CD4-positive, alpha-beta T cell (primary cell): Measurements from ENCODE around the gene HOXC9. TPM values are rescaled to one million over a fixed set of nuclear protein-coding genes. Genes with fewer than 3 reads are reported as not detected.

ENCODE experiments used
- ATAC-seq: fragments of 200-7000 bp; cut with Tn5 transposase; one replicate; pipeline ENCODE4 v1.10.0; 2022; ENCODE audit warnings: mild to moderate bottlenecking; ENCODE audit not compliant: poor library complexity
- CTCF ChIA-PET: fragments of 350-600 bp; sonication (Branson Sonifier 250); formaldehyde crosslinking; loops from one replicate; lab custom pipeline; 2021; ENCODE audit warnings: antibody characterized with exemption, inconsistent platforms; lab: Charles Lee
- POLR2A ChIA-PET: fragments of 350-600 bp; sonication (Branson Sonifier 250); formaldehyde crosslinking; loops from one replicate; lab custom pipeline; 2021; ENCODE audit warnings: antibody characterized with exemption, inconsistent platforms; lab: Charles Lee
- DNase-seq, 14 experiments: peaks; one replicate each; pipeline ENCODE4 v3.0.0-alpha.2; 2013 to 2020; ENCODE audit warnings: mixed read lengths in 2 of 14
- H3K27ac ChIP-seq, 2 donors: one replicate each; pipeline versions ENCODE4 v1.5.1 to v1.7.0; 2013; ENCODE audit warnings: low read length in 2 of 2, low read depth in 1 of 2, mild to moderate bottlenecking in 1 of 2
- H3K27me3 ChIP-seq, 2 experiments: 1 replicate in 1 of 2; 2 replicates in 1 of 2; pipeline versions ENCODE4 v1.6.1 to v1.7.0; 2013; ENCODE audit warnings: low read length in 2 of 2, control low read depth in 1 of 2, mild to moderate bottlenecking in 1 of 2, moderate library complexity in 1 of 2; ENCODE audit not compliant: insufficient read depth in 2 of 2, control insufficient read depth in 1 of 2
- H3K36me3 ChIP-seq: one replicate; pipeline ENCODE4 v1.6.1; 2013; ENCODE audit warnings: low read length, control low read depth; ENCODE audit not compliant: insufficient read depth
- H3K4me1 ChIP-seq: one replicate; pipeline ENCODE4 v1.6.1; 2013; ENCODE audit warnings: low read length, control low read depth; ENCODE audit not compliant: insufficient read depth
- H3K4me3 ChIP-seq: one replicate; pipeline ENCODE4 v1.5.1; 2013; ENCODE audit warnings: mild to moderate bottlenecking, low read length, moderate library complexity
- H3K9me3 ChIP-seq, 2 experiments: 1 replicate in 1 of 2; 2 replicates in 1 of 2; pipeline versions ENCODE4 v1.6.1 to v1.7.0; 2013; ENCODE audit warnings: low read length in 2 of 2, mild to moderate bottlenecking in 2 of 2, control low read depth in 1 of 2, moderate library complexity in 1 of 2; ENCODE audit not compliant: control insufficient read depth in 1 of 2, insufficient read depth in 1 of 2
- H3K27ac Mint-ChIP-seq: one replicate; pipeline ENCODE4 v1.8.0; 2020; ENCODE audit warnings: mixed read lengths
- H3K27me3 Mint-ChIP-seq: one replicate; pipeline ENCODE4 v1.8.0; 2021; ENCODE audit warnings: mixed read lengths
- H3K36me3 Mint-ChIP-seq: one replicate; pipeline ENCODE4 v1.8.0; 2021; ENCODE audit warnings: low read depth, mixed read lengths
- H3K4me1 Mint-ChIP-seq: one replicate; pipeline ENCODE4 v1.8.0; 2021; ENCODE audit warnings: low read depth, mixed read lengths
- H3K4me3 Mint-ChIP-seq: one replicate; pipeline ENCODE4 v1.8.0; 2020; ENCODE audit warnings: mild to moderate bottlenecking, mixed read lengths
- H3K9me3 Mint-ChIP-seq: one replicate; pipeline ENCODE4 v1.8.0; 2020; ENCODE audit warnings: mixed read lengths
- CTCF ChIP-seq: fragments of 200-600 bp; IDR thresholded peaks from one replicate; pipeline ENCODE4 v1.8.0; 2022; ENCODE audit warnings: antibody characterized with exemption, mild to moderate bottlenecking
- intact Hi-C, 2 experiments: fragments of 100-400 bp; cut with DNase I in 1 of 2; cut with micrococcal nuclease in 1 of 2; formaldehyde crosslinking; loops; one replicate each; pipeline versions ENCODE4 v1.15.1 to v1.9.0; 2023 to 2025; cut with DNase I, micrococcal nuclease
- total RNA-seq, 174 experiments: library from RNA in 2 of 174; stranded (reverse) in 2 of 174; gene quantifications; one replicate each; pipeline ENCODE4 v1.2.3 and lab custom pipeline; 2021 to 2026

The HOXC9 gene
- total RNA-seq, 2 experiments from 2014 or later = not detected

GRCh38 chr12:54036620-54037359 is 36.8 kb downstream of the HOXC9 start:
- Histone ChIP-seq H3K9me3 (peaks cover 10 to 32% of the 10 kb centered on the region in 2 experiments), H3K4me1 (peaks cover 25% of the 10 kb centered on the region), H3K36me3 (no peaks in the 10 kb centered on the region), H3K4me3 (no peak overlapping the region), H3K27me3 (peaks cover 89 to 98% of the 10 kb centered on the region in 2 experiments), H3K27ac (no peak overlapping the region)
- Mint-ChIP-seq H3K4me1 (peaks cover 8% of the 10 kb centered on the region), H3K36me3 (no peaks in the 10 kb centered on the region), H3K27ac (no peak overlapping the region), H3K9me3 (peaks cover 2% of the 10 kb centered on the region), H3K27me3 (peaks cover 96% of the 10 kb centered on the region), H3K4me3 (no peak overlapping the region)
- no peak for ATAC-seq
- ChIA-PET CTCF (interaction anchor here (0.5 kb wide), 1 partner anchor 183 kb away, joined by 5 read pairs; no protein-coding TSS in a partner anchor), POLR2A (no interaction called here)
- intact Hi-C loops = no loop called here
- no peak for DNase-seq
- TF ChIP-seq CTCF = no peak

GRCh38 chr12:54037360-54038283 is 37.7 kb downstream of the HOXC9 start:
- Histone ChIP-seq H3K36me3 (no peaks in the 10 kb centered on the region), H3K27me3 (peaks cover 86 to 96% of the 10 kb centered on the region in 2 experiments), H3K4me1 (peaks cover 23% of the 10 kb centered on the region), H3K27ac (no peak overlapping the region), H3K9me3 (peaks cover 8 to 29% of the 10 kb centered on the region in 2 experiments), H3K4me3 (no peak overlapping the region)
- Mint-ChIP-seq H3K4me1 (peaks cover 8% of the 10 kb centered on the region), H3K4me3 (no peak overlapping the region), H3K9me3 (peaks cover 2% of the 10 kb centered on the region), H3K27ac (no peak overlapping the region), H3K27me3 (peaks cover 96% of the 10 kb centered on the region), H3K36me3 (no peaks in the 10 kb centered on the region)
- DNase-seq (no peak), ATAC-seq (no peak)
- intact Hi-C loops = no loop called here
- ChIA-PET CTCF (no interaction called here), POLR2A (no interaction called here)
- TF ChIP-seq CTCF = no peak

- H3K4me3 ChIP-seq = no peak overlapping the region
- ChIA-PET POLR2A (no interaction called here), CTCF (no interaction called here)
- Mint-ChIP-seq H3K4me3 (no peak overlapping the region), H3K27ac (no peak overlapping the region), H3K36me3 (no peaks in the 10 kb centered on the region), H3K9me3 (no peaks in the 10 kb centered on the region), H3K27me3 (peaks cover 96% of the 10 kb centered on the region), H3K4me1 (peaks cover 8% of the 10 kb centered on the region)
- no peak for DNase-seq
- ATAC-seq = no peak
- no peaks in the 10 kb centered on the region for H3K36me3 ChIP-seq
- peaks cover 16% of the 10 kb centered on the region for H3K4me1 ChIP-seq
- H3K9me3 ChIP-seq = peaks cover under 1 to 21% of the 10 kb centered on the region in 2 experiments
- H3K27me3 ChIP-seq = peaks cover 86 to 95% of the 10 kb centered on the region in 2 experiments
- intact Hi-C loops = no loop called here
- H3K27ac ChIP-seq = no peak overlapping the region
- no peak for TF ChIP-seq CTCF
Measured at GRCh38 chr12:54038284-54038870, 38.4 kb downstream of the HOXC9 start.
